Hepatocyte (in vitro differentiated cells): ENCODE results near the gene ACVR1. TPM values are rescaled to one million over a fixed set of nuclear protein-coding genes. Genes with fewer than 3 reads are reported as not detected.

Experiments
- DNase-seq: peaks from one replicate; pipeline ENCODE4 v3.0.0-alpha.2; 2016; ENCODE audit warnings: low spot score
- H2AFZ ChIP-seq: fragments of 200-600 bp; sonication (generic); 2 replicates; pipeline ENCODE4 v1.6.0; 2016; ENCODE audit warnings: antibody characterized with exemption, mild to moderate bottlenecking
- H3K27ac ChIP-seq: fragments of 200-600 bp; sonication (generic); 2 replicates; pipeline ENCODE4 v1.5.1; 2016; ENCODE audit warnings: mild to moderate bottlenecking
- H3K27me3 ChIP-seq: fragments of 200-600 bp; sonication (generic); 2 replicates; pipeline ENCODE4 v1.6.1; 2016
- H3K36me3 ChIP-seq: fragments of 200-600 bp; sonication (generic); replicated peaks from 2 replicates; pipeline ENCODE4 v1.5.1; 2016; ENCODE audit warnings: low read depth; ENCODE audit not compliant: insufficient read depth
- H3K4me1 ChIP-seq: fragments of 200-600 bp; sonication (generic); 2 replicates; pipeline ENCODE4 v1.5.1; 2016; ENCODE audit warnings: mild to moderate bottlenecking, moderate library complexity; ENCODE audit not compliant: insufficient read depth
- H3K4me2 ChIP-seq: fragments of 200-600 bp; sonication (generic); 2 replicates; pipeline ENCODE4 v1.6.0; 2016
- H3K4me3 ChIP-seq: fragments of 200-600 bp; sonication (generic); 2 replicates; pipeline ENCODE4 v1.5.1; 2016; ENCODE audit warnings: mild to moderate bottlenecking
- H3K79me2 ChIP-seq: fragments of 200-600 bp; sonication (generic); 2 replicates; pipeline ENCODE4 v1.6.0; 2017; ENCODE audit warnings: mild to moderate bottlenecking
- H3K9me2 ChIP-seq: fragments of 200-600 bp; sonication (generic); replicated peaks from 2 replicates; pipeline ENCODE4 v1.6.0; 2017; ENCODE audit warnings: mild to moderate bottlenecking; ENCODE audit not compliant: insufficient read depth
- H3K9me3 ChIP-seq: fragments of 200-600 bp; sonication (generic); 2 replicates; pipeline ENCODE4 v1.5.1; 2016; ENCODE audit warnings: low read depth, mild to moderate bottlenecking
- H4K20me1 ChIP-seq: fragments of 200-600 bp; sonication (generic); 2 replicates; pipeline ENCODE4 v1.6.0; 2016; ENCODE audit warnings: mild to moderate bottlenecking; ENCODE audit not compliant: insufficient read depth, poor library complexity, severe bottlenecking
- CTCF ChIP-seq: fragments of 200-600 bp; sonication (generic); IDR thresholded peaks from 2 replicates; pipeline ENCODE4 v1.5.1; 2016; ENCODE audit warnings: antibody characterized with exemption, mild to moderate bottlenecking; ENCODE audit not compliant: poor library complexity
- EZH2 ChIP-seq: fragments of 200-600 bp; sonication (generic); IDR thresholded peaks from 2 replicates; pipeline ENCODE4 v1.6.1; 2016; ENCODE audit warnings: antibody characterized with exemption, mild to moderate bottlenecking, borderline replicate concordance
- EZH2phosphoT487 ChIP-seq: fragments of 200-600 bp; sonication (generic); IDR thresholded peaks from one replicate; pipeline ENCODE4 v1.6.1; 2018; ENCODE audit warnings: antibody characterized with exemption, mild to moderate bottlenecking, low read depth, moderate library complexity; ENCODE audit not compliant: unreplicated experiment, severe bottlenecking
- WGBS: methylation state at CpG from one replicate; pipeline ENCODE4 v1.1.6; 2016; ENCODE audit warnings: low lambda C conversion rate; ENCODE audit errors: missing lambda C conversion rate; 5-methylcytosine and 5-hydroxymethylcytosine counted together
- polyA plus RNA-seq: library from polyadenylated mRNA; unstranded; fragments of >200 nt; fragmentation: Nextera tagmentation; extraction: Ambion mirVana; gene quantifications from 2 replicates; pipeline ENCODE4 v1.2.1, GENCODE V29; 2016
- total RNA-seq: library from RNA; depleted of rRNA; stranded (reverse); fragments of >200 nt; gene quantifications from 2 replicates; pipeline ENCODE4 v1.2.3, GENCODE V29; 2014

The ACVR1 gene
- total and polyA plus RNA-seq, 2 experiments from 2014 or later = 19.6 to 20.1 TPM

GRCh38 chr2:157726946-157727345 lies 149.2 kb downstream of the ACVR1 start:
- Histone ChIP-seq H3K79me2 (no peaks in the 10 kb centered on the region), H3K4me1 (no peaks in the 10 kb centered on the region), H3K27ac (no peak overlapping the region), H3K9me3 (peaks cover 20% of the 10 kb centered on the region), H4K20me1 (no peaks in the 10 kb centered on the region), H3K4me2 (no peak overlapping the region), H3K9me2 (no peaks in the 10 kb centered on the region), H3K27me3 (no peaks in the 10 kb centered on the region), H3K4me3 (no peak overlapping the region), H3K36me3 (peaks cover 10% of the 10 kb centered on the region), H2AFZ (no peak overlapping the region)
- TF ChIP-seq CTCF (no peak), EZH2phosphoT487 (no peak), EZH2 (no peak)
- DNase-seq = no peak
- 86% methylated on average over 1 of the region's 1 CpG for WGBS

GRCh38 chr2:157725846-157726245 lies 150.3 kb downstream of the ACVR1 start:
- Histone ChIP-seq H2AFZ (no peak overlapping the region), H3K36me3 (peaks cover 10% of the 10 kb centered on the region), H3K79me2 (no peaks in the 10 kb centered on the region), H3K4me3 (no peak overlapping the region), H3K9me3 (peaks cover 24% of the 10 kb centered on the region), H3K27ac (no peak overlapping the region), H3K4me2 (no peak overlapping the region), H3K27me3 (no peaks in the 10 kb centered on the region), H3K4me1 (no peaks in the 10 kb centered on the region), H4K20me1 (no peaks in the 10 kb centered on the region), H3K9me2 (no peaks in the 10 kb centered on the region)
- 89% methylated on average over 1 of the region's 1 CpG for WGBS
- TF ChIP-seq CTCF (no peak), EZH2 (no peak), EZH2phosphoT487 (no peak)
- DNase-seq = no peak

GRCh38 chr2:157722580-157723234 lies 153.4 kb downstream of the ACVR1 start:
- H3K9me3 ChIP-seq = peaks cover 24% of the 10 kb centered on the region
- no peaks in the 10 kb centered on the region for H4K20me1 ChIP-seq
- H3K27ac ChIP-seq = no peak overlapping the region
- TF ChIP-seq EZH2phosphoT487 = no peak
- no peak for TF ChIP-seq EZH2
- no peak for TF ChIP-seq CTCF
- no peaks in the 10 kb centered on the region for H3K4me1 ChIP-seq
- no peaks in the 10 kb centered on the region for H3K79me2 ChIP-seq
- H3K4me3 ChIP-seq = no peak overlapping the region
- 99% methylated on average over 3 of the region's 3 CpGs for WGBS
- peaks cover 10% of the 10 kb centered on the region for H3K36me3 ChIP-seq
- H2AFZ ChIP-seq = no peak overlapping the region
- H3K4me2 ChIP-seq = no peak overlapping the region
- H3K9me2 ChIP-seq = no peaks in the 10 kb centered on the region
- no peaks in the 10 kb centered on the region for H3K27me3 ChIP-seq
- no peak for DNase-seq
